ENCODE data around the gene RNU6-1.

DNA sequence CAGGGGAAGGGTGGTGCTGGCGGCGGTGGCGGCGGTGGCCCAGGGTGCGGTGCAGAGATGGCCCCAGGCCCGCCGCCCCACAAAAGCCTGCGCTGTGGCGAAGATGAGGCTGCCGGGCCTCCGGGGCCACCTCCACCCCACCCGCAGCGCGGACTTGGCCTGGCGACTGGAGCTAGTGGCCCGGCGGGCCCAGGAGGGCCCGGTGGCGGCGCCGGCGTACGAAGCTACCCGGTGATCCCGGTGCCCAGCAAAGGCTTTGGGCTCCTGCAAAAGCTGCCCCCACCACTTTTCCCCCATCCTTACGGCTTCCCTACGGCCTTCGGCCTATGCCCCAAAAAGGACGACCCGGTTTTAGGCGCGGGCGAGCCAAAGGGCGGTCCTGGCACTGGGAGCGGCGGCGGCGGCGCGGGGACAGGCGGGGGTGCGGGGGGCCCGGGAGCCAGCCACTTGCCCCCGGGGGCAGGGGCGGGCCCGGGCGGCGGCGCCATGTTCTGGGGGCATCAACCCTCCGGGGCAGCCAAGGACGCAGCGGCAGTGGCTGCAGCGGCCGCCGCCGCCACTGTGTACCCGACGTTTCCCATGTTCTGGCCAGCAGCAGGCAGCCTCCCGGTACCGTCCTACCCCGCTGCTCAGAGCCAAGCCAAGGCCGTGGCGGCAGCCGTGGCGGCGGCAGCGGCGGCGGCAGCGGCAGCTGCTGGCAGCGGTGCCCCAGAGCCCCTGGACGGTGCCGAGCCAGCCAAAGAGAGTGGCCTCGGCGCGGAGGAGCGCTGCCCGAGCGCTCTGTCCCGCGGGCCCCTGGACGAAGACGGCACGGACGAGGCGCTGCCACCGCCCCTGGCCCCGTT is 12.9 kb downstream of the RNU6-1 start:
- TF ChIP-seq, protein P1, sequence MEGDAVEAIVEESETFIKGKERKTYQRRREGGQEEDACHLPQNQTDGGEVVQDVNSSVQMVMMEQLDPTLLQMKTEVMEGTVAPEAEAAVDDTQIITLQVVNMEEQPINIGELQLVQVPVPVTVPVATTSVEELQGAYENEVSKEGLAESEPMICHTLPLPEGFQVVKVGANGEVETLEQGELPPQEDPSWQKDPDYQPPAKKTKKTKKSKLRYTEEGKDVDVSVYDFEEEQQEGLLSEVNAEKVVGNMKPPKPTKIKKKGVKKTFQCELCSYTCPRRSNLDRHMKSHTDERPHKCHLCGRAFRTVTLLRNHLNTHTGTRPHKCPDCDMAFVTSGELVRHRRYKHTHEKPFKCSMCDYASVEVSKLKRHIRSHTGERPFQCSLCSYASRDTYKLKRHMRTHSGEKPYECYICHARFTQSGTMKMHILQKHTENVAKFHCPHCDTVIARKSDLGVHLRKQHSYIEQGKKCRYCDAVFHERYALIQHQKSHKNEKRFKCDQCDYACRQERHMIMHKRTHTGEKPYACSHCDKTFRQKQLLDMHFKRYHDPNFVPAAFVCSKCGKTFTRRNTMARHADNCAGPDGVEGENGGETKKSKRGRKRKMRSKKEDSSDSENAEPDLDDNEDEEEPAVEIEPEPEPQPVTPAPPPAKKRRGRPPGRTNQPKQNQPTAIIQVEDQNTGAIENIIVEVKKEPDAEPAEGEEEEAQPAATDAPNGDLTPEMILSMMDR (IDR thresholded peaks at IDR 0.05): no peak
- TF ChIP-seq EP300 (IDR thresholded peaks at IDR 0.05) (no peak), POLR2AphosphoS5 (IDR thresholded peaks at IDR 0.05) (no peak)

Data from suprapubic skin (tissue), 4 donors.